Epithelial cell of proximal tubule (primary cell): Measurements from ENCODE around the gene COL13A1. TPM values are rescaled to one million over a fixed set of nuclear protein-coding genes. Genes with fewer than 3 reads are reported as not detected.

Experiments used
- DNase-seq: peaks from one replicate; pipeline ENCODE4 v3.0.0-alpha.2; 2011; ENCODE audit warnings: low read depth
- H3K4me3 ChIP-seq: 2 replicates; pipeline ENCODE4 v1.5.1; 2011; ENCODE audit warnings: low read depth, mild to moderate bottlenecking, low read length
- CTCF ChIP-seq: conservative IDR thresholded peaks from 2 replicates; pipeline ENCODE4 v1.5.1; 2012; ENCODE audit warnings: low read depth, mild to moderate bottlenecking, low read length
- total RNA-seq: library from RNA; depleted of rRNA; stranded (reverse); fragments of >200 nt; gene quantifications from 2 replicates; pipeline ENCODE4 v1.2.3, GENCODE V29; 2015

The COL13A1 gene
- total RNA-seq, 1 donor from 2014 or later = 13.6 TPM

DNA sequence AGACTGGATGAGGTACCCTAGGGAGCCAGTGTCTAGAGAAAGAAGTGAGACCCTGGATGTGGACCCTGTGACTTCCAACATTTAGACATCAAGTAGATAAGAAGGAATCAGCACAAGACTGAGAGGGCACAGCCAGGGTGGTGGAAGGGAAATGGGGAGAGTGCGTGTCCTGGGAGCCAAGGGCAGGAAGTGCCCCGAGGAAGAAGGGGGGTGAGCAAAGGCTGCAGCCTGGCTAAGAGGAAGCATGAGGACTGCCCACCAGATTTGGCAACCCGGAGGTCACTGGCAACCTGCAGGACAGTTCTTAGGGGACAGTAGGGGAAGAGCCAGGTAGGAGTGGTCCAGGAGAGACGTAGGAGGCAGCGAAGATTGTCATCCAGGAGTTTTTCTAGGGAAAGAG, 14.8 kb downstream of the COL13A1 start:
- DNase-seq = no peak
- no peak for TF ChIP-seq CTCF
- H3K4me3 ChIP-seq = no peak overlapping the region

DNA sequence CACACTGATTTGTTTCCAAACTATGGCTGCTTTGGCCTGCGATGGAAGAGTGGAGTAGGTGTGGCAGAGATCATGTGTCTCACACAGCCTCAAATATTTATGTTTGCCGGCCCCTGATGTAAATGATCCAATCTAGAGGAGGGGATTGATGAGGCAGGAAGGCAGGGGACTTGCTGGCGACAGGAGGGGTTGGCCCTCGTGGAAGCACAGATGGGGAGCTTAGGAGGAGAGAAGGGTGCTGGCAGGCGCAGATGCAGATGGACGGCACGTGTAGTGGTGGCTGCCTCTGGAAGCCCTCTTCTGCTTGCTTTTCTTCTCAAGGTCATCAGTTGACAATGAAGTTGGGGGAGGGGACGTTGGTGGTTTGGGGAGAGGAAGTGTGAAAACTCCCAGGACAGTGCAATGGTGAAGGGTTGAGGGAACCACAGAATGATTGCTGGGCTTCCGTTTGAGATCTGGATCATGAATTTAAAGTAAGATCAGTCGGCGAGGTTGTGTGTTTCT, 15.4 kb downstream of the COL13A1 start:
- H3K4me3 ChIP-seq = no peak overlapping the region
- TF ChIP-seq CTCF = no peak
- DNase-seq = no peak

GRCh38 chr10:69818676-69819239, 17.1 kb downstream of the COL13A1 start:
- H3K4me3 ChIP-seq = no peak overlapping the region
- no peak for DNase-seq
- TF ChIP-seq CTCF = no peak

DNA sequence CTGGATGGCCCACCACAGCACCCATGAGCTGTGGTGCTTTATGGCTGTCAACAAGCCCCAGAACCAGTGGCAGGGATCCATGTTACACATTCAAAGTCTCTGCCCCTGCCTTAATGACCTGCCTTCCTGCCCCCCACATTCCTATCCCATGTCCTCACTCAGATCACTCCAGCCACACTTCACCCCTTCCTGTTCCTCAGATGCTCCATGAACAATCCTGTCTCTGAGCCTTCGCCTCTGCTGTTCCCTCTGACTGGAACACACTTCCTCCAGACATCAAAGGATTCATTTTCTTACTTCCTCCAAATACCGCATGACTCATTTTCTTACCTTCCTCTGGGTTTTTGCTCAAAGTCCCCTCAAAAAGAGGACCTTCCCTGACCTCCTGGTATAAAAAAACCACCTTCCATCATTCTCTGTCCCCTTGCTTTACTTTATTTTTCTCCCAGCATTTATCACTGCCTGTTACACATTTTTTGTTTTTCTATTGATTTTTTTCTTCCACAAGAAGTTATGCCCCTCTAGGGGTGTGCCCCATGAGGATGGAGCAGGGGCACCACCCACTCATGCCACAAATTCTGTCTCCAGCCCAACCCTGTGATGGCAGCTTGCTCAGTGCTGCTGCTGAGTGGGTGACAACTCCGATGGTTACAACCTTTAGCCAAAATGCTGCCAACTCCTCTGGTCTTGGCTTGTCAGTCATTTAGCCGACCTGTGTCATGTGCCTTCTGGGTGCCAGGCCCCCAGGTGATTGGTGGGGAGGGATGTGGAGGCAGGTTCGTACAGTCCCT, 18.2 kb downstream of the COL13A1 start:
- no peak for DNase-seq
- no peak for TF ChIP-seq CTCF
- no peak overlapping the region for H3K4me3 ChIP-seq

- no peak for DNase-seq
- TF ChIP-seq CTCF = no peak
- no peak overlapping the region for H3K4me3 ChIP-seq
Observed at GRCh38 chr10:69820817-69821216, 19.1 kb downstream of the COL13A1 start.

GRCh38 chr10:69825604-69826003, 23.9 kb downstream of the COL13A1 start:
- no peak for DNase-seq
- H3K4me3 ChIP-seq = no peak overlapping the region
- TF ChIP-seq CTCF = no peak
